ENCODE data around the gene NUDT14.

NUDT14 gene

GRCh38 chr14:105147671-105148603 is 33.2 kb downstream of the NUDT14 start:
- no peak for DNase-seq (ENCODE audit: extremely low read depth in 1 of 2, low read depth in 1 of 2)

GRCh38 chr14:105146976-105147635 is 34.0 kb downstream of the NUDT14 start:
- no peak for DNase-seq (ENCODE audit: extremely low read depth in 1 of 2, low read depth in 1 of 2)

GRCh38 chr14:105146181-105146975 is 34.7 kb downstream of the NUDT14 start:
- no peak for DNase-seq (ENCODE audit: extremely low read depth in 1 of 2, low read depth in 1 of 2)

- DNase-seq (ENCODE audit: extremely low read depth in 1 of 2, low read depth in 1 of 2), result no peak
Observed at GRCh38 chr14:105145381-105146180, 35.5 kb downstream of the NUDT14 start.

GRCh38 chr14:105144666-105145380 is 36.3 kb downstream of the NUDT14 start:
- DNase-seq (ENCODE audit: extremely low read depth in 1 of 2, low read depth in 1 of 2), result no peak

- no peak for DNase-seq (ENCODE audit: extremely low read depth in 1 of 2, low read depth in 1 of 2)
Observed at GRCh38 chr14:105144026-105144665, 37.0 kb downstream of the NUDT14 start.

- DNase-seq (ENCODE audit: extremely low read depth in 1 of 2, low read depth in 1 of 2), result no peak
Observed at GRCh38 chr14:105143451-105144025, 37.6 kb downstream of the NUDT14 start.

- no peak for DNase-seq (ENCODE audit: extremely low read depth in 1 of 2, low read depth in 1 of 2)
Observed at GRCh38 chr14:105142651-105143450, 38.3 kb downstream of the NUDT14 start.

- DNase-seq (ENCODE audit: extremely low read depth in 1 of 2, low read depth in 1 of 2), result no peak
Observed at GRCh38 chr14:105141486-105142281, 39.4 kb downstream of the NUDT14 start.

- DNase-seq (ENCODE audit: extremely low read depth in 1 of 2, low read depth in 1 of 2), result no peak
Observed at GRCh38 chr14:105141026-105141425, 40.1 kb downstream of the NUDT14 start.

- no peak for DNase-seq (ENCODE audit: extremely low read depth in 1 of 2, low read depth in 1 of 2)
Observed at GRCh38 chr14:105140581-105140980, 40.5 kb downstream of the NUDT14 start.

- DNase-seq (ENCODE audit: extremely low read depth in 1 of 2, low read depth in 1 of 2), result no peak
Observed at GRCh38 chr14:105139831-105140239, 41.3 kb downstream of the NUDT14 start.

- no peak for DNase-seq (ENCODE audit: extremely low read depth in 1 of 2, low read depth in 1 of 2)
Observed at GRCh38 chr14:105139212-105139825, 41.8 kb downstream of the NUDT14 start.

- no peak for DNase-seq (ENCODE audit: extremely low read depth in 1 of 2, low read depth in 1 of 2)
Observed at GRCh38 chr14:105138551-105139111, 42.5 kb downstream of the NUDT14 start.

GRCh38 chr14:105138021-105138541 is 43.0 kb downstream of the NUDT14 start:
- no peak for DNase-seq (ENCODE audit: extremely low read depth in 1 of 2, low read depth in 1 of 2)

- no peak for DNase-seq (ENCODE audit: extremely low read depth in 1 of 2, low read depth in 1 of 2)
Observed at GRCh38 chr14:105137481-105138020, 43.6 kb downstream of the NUDT14 start.
